ENCODE results near the gene VAT1L.

GRCh38 chr16:77823067-77823466 is 34.7 kb downstream of the VAT1L start:
- TF ChIP-seq TP53 (CRISPR knock-in tag; IDR thresholded peaks at IDR 0.05) (no peak), NFYB (CRISPR knock-in tag; conservative IDR thresholded peaks at IDR 0.05; ENCODE audit: low read depth) (no peak), CTCF (IDR thresholded peaks at IDR 0.05) (no peak), CREM (CRISPR knock-in tag; IDR thresholded peaks at IDR 0.05) (no peak), TEAD4 (CRISPR knock-in tag; IDR thresholded peaks at IDR 0.05) (no peak), TCF7 (CRISPR knock-in tag; IDR thresholded peaks at IDR 0.05; ENCODE audit: low read depth) (no peak), USF2 (CRISPR knock-in tag; IDR thresholded peaks at IDR 0.05) (no peak), SP1 (CRISPR knock-in tag; conservative IDR thresholded peaks at IDR 0.05) (no peak), ATF3 (CRISPR knock-in tag; conservative IDR thresholded peaks at IDR 0.05) (no peak)
